ENCODE data around the gene TEC.
A peak's percentile ranks its signal among the peaks of the same experiment; 100 is the strongest.

The TEC gene

DNA sequence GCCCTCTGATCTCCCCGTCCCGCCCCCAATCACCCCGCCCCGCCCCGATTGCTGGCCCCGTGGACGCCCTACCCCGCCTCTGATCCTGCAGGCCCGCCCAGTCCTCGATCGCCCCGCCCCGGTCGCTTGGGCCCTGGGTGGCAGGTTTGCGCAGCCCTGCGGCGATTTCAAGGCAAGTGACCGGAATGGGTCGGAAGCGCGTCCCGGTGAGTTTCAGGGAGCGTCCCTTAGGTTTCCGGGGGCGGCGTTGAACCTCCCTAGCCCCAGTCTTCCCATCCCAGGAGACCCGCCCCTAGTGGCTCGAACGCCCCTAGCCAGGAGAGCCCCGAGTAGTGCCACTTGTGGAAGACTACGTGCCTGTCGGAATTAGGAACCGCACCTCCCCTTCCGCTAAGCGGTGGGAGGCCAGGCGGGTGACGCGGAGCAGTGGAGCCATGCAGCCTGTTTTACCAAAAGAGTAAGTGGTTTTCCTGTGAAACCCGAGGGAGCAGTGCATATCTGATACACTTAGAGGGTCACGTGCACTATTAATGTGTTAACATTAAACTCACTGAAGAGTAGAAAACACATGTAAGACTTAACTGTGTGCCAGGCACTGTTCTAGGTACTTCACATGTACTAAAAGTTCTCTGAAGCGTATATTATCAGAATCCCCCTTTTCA lies 354 bp upstream of the TEC start:
- peak; percentile 61 for DNase-seq (ENCODE audit: low read depth)

DNA sequence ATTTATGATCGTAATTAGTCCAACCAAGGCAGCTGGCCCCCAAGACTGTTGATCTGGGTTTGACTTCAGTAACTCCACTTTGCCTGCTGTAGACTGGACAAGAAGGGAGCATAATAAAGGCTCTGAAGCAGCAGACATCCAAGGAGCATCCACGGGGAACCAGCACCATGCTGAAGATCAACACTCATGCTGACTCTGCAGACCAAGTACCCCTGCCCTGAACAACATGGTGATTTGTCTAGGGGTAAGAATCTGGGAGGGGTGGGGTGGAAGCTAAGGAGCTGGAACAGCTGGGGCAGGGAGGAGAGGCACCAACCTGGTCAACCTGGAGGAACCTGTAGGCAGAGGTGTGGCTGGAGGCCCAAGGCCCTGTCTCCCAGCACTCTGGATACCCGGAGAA lies 2.1 kb downstream of the TEC start:
- no peak for DNase-seq (ENCODE audit: low read depth)

DNA sequence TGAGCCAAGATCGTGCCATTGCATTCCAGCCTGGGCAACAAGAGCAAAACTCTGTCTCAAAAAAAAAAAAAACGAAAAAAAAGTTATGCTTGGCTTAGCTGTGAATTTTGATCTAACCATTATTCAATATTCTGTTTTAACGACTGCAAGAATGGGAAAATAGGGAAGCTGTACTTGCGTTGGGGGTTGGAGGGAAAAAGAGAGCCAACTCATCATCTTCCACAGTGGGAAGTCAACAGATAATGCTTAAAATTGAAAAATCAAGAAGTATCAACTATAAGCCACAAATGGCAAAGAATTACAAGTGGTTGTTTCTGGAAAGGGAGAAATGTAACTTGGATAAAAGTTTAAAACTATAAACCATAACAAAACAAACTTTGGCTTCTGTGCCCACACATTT lies 2.9 kb downstream of the TEC start:
- no peak for DNase-seq (ENCODE audit: low read depth)

DNA sequence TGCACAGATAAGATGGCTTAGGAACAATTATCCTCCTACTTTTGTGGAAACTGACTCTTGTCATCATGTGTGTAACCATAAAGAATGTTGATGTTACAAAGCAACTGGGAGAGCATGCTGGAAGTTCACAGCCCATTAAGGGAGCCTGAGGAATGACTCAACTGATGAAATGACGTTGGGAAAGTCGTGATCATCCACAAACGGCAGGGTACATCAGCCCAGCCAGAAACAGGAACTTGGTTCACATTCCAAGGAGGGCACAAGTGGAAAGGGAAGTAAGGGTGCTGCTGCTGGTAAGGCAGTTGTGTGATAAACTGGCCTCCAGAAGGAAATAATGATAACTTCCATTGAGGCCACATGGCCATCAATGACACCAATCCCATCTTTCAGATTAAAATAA lies 6.7 kb downstream of the TEC start:
- DNase-seq (ENCODE audit: low read depth), result peak; percentile 53

DNA sequence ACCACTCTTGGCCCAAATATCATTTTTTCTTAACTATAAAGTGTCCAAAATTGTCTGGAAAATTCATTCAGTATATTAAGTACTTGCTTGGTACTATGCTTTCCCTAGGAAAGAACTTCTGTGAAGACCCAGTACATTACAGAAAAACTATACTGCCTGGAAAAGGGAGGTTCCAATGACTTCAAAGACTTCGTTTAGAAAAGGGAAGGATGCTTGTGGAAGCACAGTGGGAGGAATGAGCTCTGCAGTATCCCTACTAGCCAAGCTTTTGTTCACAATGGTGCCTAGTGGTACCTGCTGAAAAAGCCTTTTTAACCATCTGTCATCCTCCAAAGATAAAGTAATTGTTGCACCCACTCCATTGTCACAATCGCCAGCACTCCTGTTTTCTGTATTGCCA lies 7.2 kb downstream of the TEC start:
- DNase-seq (ENCODE audit: low read depth), result no peak

DNA sequence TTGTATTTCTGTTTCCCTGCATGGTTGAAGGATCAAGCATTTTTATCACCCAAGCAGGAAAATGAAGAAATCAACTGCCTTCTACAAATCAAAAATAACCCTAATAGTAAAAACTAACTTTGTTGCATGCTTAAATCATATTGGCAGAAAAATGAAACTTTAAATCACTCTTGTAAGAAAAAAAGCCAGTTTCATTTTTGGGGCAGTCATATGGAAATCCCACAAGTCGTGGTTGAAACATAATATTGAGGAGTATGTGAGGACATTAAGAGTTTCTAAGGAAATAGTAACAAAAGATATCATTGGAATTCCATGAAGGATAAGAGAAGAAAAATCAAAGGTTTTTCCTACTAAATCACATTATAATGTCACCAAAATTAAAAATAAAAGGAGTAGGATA lies 8.4 kb downstream of the TEC start:
- peak; percentile 45 for DNase-seq (ENCODE audit: low read depth)

DNA sequence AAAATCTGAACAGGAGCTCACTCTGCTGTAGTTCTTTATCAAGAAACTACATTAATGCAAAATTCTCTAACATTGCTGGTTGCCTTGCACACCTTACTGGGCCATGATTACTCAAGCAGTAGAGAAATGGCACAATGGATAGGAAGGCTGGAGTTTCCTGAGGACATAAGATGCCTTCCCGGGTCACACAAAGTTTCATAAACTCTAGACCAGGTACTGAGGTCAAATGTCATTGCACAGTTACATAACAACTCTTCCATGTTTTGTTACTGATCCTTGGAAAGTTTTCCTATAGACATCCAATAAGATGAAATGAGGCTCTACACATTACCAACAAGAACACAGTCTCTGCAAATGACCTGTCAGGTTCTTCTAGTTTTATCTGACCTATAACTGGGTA lies 9.9 kb downstream of the TEC start:
- DNase-seq (ENCODE audit: low read depth), result no peak

DNA sequence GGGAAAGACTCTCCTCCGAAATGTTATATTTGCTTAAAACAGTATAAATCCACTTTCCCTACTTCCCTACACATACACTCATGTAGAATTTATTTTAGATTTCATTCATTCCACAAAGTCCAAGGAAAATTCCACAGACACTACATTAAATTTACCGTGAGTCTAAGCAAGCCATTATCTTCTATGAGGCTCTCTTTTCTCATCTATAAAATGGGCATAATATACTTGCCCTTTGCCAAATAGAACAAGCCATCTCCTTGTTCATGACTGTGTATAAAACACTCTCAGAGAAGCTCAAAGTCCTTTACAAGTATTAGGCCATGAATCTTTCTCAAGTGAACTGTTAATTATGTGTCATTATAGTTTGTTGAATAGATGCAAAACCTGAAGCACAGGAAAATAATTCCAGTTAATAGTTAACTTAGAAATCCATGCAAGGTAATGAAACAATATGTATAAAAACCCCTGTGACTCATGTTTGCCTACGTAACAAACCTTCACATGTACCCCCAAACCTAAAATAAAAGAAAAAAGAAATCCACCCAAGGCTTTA lies 10.7 kb downstream of the TEC start:
- no peak for DNase-seq (ENCODE audit: low read depth)

DNA sequence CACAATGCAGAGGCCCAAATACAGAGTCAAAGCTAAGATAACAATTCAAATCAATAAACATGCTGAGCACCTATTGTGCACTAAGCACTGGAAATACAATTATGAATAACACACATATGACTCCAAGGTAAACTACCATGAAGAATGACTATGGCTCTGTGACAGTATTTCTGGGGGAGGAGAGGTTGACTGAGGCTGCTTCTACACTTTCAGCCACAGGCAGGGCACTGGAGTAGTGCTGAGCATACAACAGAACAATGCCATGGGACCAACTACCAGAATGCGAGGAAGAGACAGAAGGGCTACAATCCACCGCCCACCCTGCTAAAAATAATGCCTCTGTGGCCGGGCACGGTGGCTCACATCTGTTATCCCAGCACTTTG lies 13.7 kb downstream of the TEC start:
- DNase-seq (ENCODE audit: low read depth), result no peak

DNA sequence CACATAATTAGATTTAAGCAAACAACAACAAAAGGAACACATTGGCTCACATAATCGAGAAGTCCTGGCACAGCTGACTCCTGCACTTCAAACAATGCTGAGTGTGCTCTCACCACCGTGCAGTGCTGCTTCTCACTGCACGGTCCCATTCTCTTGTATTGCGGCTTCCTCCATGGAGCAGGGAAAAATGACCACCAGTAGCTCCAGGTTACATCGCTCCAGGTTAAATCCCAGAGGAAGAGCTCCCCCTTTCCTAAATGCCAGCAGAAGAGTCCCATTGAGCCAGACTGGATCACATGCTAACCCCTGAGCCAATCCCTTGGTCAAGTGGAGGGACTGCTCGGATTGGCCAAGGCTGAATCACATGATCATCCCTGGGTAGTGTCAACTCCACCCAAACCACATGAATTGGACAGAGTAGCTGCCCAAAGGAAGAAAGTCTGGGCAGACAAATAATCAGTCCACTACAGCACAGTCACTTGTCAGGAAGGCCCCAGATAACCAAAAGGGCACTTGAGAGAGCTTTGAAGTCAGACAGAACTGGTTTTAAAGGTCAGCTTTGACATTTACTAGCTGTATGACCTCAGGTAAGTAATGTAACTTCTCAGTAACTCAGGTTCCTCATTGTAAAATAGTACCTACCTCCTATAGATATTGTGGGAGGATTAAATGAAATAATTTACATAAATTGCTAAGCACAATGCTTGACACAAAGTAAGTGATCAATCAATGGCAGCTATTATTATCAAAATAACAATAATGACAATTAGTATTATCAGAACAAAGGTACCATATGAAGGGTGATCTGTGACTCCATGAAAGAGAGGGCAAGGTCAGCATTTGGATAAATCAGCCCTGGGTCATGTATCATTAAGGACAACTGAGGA lies 14.3 kb downstream of the TEC start:
- no peak for DNase-seq (ENCODE audit: low read depth)

DNA sequence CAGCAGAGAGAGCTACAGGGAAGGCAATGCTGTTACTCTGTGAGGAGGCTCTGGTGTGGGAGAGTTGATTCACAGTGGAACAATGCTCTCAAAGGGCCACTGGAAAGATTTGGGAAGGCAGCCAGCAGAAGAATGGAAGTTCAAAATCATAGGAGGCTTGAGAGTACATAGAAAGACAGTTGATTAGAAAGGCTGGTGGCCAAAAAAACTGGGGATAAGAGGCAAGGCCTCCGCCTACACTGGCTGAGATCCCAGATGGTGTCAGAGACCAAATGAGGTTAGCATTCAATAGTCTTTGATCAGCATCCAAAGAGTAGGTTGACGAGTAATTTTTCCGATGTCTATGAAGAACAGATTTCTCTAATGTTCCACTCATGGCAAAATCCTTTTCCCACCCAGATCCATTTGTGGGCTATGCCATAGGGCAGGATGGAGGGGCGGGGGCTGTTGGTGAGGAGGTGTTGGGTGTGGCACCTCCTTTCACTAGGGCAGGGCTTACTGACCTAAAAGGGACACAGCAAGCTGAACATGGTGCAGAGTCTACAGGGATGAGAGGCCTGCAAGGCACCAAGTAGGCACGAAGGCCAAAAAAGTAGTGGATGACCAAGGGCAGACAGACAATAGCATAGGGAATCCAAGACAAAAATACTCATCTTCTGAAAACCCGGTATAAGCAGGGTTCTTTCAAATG lies 15.1 kb downstream of the TEC start:
- DNase-seq (ENCODE audit: low read depth), result peak; percentile 99

DNA sequence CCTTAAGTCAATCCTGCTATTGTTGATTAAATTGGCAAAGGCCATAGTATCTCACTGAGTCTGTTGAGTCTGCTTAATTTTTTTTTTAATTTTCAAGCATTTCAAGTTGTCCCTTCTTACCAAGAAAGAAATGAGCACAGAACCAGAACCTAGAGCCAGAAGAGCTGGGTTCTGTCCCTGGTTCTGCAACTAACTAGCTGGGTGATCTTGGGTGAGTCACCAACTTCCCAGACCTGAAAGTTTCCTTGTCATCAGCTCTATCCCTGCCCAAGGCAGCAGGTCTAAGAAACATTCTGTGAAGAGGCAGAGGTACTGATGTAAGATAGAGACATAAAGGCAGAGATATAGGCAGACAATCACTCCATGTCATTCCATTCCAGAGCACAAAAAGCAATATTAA lies 17.3 kb downstream of the TEC start:
- DNase-seq (ENCODE audit: low read depth), result no peak

DNA sequence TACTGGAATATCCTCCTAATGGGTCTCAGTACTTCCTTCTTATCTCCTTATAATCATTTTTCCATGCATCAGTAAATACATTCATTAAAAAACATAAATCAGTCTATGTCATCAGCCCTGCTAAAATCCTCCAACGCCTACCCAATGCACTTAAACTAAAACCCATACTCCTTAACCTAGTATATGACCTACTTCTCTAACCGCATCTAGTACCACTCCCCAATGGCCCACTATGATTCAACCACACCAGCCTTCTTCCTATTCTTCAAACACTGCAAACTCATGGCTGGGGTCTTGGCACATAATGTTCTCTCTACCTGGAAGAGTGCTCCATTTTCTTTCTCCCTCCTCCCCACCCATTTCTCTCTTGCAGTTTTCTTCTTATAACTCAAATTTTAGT lies 18.7 kb downstream of the TEC start:
- no peak for DNase-seq (ENCODE audit: low read depth)

DNA sequence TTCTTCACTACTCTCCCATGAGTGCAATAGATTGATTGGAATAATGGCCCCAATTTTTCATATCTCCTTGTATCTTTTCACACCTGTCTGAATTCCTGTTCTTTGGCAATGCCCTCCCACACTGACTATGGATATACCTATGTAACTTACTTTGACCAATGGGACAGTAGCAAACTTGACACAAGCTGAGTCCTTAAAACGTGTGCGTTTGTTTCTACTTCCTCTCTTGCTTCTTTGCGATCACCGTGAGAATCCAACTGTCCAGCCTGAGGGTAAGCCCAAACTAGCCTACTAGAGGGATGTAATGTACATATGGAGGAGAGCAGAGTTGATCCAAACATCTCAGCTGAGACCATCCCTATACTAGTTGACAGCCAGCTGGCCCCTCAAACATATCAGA lies 19.3 kb downstream of the TEC start:
- no peak for DNase-seq (ENCODE audit: low read depth)

DNA sequence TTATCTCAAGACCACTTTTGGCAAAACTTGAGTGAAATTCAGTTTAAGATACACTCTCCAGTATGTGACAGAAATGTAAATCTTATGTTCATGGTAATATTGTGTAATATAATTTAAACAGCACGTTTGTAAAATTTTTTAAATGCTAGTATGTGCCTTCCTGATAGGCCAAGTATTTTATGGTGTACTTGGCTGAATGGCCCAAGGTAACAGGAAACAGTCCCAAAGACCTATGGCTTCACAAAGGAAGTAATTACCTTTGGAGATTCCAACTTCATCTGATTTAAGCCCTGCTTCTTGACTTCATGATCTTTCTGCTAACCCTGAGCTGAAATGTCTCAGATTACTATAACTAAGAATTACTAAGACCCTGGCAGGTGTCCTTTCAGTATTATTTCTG lies 20.3 kb downstream of the TEC start:
- no peak for DNase-seq (ENCODE audit: low read depth)

DNA sequence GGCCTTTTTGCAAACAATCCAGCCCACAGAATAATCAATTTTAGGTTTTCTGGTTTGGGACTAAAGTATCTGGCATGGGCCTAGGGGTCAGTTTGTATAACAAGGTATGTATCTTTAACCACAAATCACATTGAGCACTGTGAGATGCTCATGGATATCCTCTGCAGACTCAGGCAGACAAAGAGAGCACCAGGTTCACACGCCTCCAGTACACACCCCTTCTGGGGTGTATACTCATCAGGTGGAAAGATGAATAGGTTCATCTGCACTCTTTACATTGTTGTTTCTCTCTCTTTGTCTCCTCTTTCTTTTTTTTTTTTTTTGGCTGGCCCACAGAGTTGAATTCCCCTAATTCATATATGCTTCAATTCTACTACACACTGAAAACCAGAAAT lies 21.1 kb downstream of the TEC start:
- no peak for DNase-seq (ENCODE audit: low read depth)

DNA sequence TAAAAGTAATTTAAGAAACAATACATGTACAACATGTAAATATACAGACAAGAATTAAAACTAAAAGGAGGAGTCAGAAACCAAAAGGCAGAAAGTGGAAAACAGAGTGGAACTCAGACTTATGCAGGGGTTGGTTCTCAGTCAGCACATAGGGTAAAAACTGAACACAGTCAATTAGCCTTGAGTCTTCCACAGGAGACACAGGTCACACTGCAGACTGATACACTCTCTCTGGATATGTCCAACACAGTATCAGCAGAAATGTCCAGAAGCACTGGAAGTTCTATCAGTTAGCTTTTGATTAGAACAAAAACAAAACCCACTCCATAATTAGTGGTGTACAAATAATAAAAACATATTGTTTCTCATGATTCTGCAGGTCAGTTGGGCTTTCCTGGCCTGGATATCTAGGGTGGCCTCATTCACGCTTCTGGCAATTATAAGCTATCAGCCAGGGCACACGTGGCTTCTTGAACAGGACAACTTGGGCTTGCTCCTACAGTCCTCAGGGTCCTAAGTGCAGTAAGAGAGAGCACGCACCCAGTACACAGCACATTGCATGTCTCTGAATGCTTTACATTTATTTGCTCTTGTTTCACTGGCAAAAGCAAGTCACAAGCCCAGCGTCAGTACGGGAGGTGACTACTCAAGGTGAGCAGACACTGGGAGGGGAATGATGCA lies 21.6 kb downstream of the TEC start:
- DNase-seq (ENCODE audit: low read depth), result no peak

DNA sequence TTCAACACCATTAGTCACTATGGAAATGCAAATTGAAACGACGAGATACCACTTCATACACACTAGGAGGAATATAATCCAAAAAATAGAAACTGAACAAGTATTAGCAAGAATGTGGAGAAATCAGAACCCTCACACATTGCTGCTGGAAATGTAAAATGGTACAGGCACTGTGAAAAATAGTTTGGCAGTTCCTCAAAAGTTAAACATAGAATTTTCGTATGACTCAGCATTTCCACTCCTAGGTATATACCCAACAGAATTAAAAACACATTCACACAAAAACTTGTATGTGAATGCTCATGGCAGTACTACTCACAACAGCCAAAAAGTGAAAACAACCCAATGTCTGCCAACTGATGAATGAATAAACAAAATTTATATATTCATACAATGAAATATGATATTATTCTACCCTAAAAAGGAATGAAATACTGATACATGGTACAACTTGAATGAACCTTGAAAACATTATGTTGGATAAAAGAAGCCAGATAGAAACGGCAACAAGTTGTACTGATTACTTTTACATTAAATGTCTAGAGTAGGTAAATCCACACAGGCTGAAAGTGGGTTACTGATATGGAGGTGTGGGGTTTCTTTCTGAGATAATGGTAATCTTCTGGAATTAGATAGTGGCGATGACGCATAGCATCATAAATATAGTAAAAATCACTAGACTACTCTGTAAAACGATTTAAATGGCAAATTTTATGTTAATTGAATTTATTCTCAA lies 22.3 kb downstream of the TEC start:
- peak; percentile 28 for DNase-seq (ENCODE audit: low read depth)

DNA sequence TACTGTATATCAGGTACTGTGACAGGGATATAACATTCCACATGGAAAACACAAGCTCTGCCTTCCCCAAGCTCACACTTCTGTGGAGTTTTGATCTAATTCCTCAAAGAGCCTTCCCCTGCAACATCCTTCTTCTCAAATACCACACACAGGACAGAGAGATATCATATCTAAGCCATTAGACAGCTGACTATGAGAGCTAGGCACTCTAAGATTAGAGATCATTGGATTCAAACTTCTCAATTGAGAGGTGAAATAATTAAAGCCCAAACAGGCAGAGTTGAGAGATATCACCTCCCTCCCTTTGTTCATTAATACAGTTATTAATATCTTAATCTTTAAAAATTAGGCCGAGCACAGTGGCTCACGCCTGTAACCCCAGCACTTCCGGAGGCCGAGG lies 25.0 kb downstream of the TEC start:
- no peak for DNase-seq (ENCODE audit: low read depth)

DNA sequence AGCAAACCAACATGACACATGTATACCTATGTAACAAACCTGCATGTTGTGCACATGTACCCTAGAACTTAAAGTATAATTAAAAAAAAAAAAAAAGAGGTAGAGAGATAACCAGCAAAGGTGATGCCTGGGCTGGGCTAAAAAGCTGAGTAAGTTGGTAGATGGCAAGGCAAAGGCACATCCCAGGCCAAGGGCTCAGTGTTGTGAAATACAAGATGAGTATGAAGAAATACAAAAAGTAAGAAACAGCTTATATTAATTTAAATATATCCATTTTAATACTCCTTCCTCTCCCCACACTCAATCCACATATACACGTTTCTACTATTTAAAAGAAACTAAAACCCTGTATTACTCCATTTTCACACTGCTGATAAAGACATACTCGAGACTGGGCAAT lies 25.8 kb downstream of the TEC start:
- DNase-seq (ENCODE audit: low read depth), result no peak

DNA sequence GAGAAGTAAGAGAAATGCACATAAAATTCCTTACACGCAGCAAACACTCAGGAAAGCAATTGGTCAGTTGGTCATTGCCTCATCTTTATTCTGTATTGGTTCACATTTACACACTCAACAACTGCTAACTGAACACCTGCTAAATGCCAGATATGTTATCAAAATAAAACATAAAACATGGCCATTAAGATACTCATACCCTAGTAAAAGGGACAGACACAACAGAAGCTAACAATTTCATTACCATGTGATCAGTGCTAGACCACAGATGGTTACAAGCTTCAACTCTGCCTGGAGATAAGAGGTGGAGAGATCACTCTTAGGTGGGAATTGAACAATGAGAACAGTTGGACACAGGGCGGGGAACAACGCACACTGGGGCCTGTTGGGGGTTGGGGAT lies 26.2 kb downstream of the TEC start:
- DNase-seq (ENCODE audit: low read depth), result no peak

Measured in stromal cell of bone marrow (primary cell).